CMK (cell line): Measurements from ENCODE around the gene SERPINC1.
"Not testable (repeated sequence)": the region's sequence is repeated elsewhere in the genome, so short reads cannot be mapped to it uniquely, and the experiment has no call there.

Source experiments
- DNase-seq: peaks from one replicate; pipeline ENCODE4 v3.0.0-alpha.2; 2010; ENCODE audit warnings: low read depth

SERPINC1 gene

GRCh38 chr1:173917149-173917548, at the start of gene SERPINC1:
Gene SERPINC1, minus strand, starts transcription at chr1:173917327. Its CDS starts 68 bp downstream, at chr1:173917259.
- no peak for DNase-seq

DNA sequence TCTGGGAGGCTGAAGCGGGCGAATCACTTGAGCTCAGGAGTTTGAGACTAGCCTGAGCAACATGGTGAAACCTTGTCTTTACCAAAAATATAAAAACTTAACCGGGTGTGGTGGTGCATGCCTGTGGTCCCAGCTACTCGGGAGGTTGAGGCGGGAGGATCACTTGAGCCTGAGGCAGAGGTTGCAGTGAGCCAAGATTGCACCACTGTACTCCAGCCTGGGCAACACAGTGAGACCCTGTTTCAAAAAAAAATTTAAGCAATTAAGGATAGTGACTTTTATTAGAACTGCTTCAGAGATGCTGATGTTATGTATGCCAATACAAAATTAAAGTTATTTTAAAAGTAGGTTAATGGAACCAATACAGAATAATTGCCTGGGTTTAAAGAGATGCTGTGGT, 48.8 kb upstream of the SERPINC1 start:
- not testable (repeated sequence) for DNase-seq

- no peak for DNase-seq
These were observed 46.4 kb upstream of the SERPINC1 start for GRCh38 chr1:173963477-173963876.

DNA sequence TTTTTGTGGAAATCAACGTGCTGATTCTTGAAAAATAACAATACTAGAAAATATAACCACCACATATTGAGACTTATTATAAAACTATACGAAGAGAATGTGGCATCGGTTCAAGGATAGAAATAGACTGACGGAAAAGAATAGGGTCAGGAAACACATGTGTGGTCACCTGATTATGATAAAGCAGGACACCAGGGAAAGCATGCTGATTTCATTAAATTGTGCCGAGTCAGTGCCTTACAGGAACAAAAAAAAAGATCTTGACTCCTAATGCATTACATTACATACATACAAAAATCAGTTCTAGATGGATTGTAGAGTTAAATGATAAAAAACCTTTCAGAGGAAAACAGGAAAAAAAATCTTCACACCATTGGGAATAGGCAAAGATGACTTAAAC, 43.5 kb upstream of the SERPINC1 start:
- no peak for DNase-seq

GRCh38 chr1:173954179-173954578, 37.1 kb upstream of the SERPINC1 start:
- no peak for DNase-seq

DNA sequence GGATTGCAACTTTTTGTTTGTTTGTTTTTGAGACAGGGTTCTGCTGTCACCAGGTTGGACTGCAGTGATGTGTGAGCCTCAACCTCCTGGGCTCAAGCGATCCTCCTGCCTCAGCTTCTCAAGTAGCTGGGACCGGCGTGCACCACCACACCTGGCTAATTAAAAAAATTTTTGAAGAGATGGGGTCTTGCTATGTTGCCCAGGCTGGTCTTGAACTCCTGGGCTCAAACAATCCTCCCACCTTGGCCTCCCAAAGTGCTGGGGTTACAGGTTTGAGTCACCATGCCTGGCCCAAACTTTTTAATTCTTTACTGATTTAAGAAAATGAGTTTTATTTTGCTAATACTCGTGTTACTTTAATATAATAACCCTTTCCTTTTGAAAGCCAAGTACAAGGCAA, 31.5 kb upstream of the SERPINC1 start:
- DNase-seq, result no peak

GRCh38 chr1:173946380-173946921, 29.3 kb upstream of the SERPINC1 start:
- DNase-seq, result no peak

GRCh38 chr1:173937062-173937461, 19.9 kb upstream of the SERPINC1 start:
- no peak for DNase-seq

DNA sequence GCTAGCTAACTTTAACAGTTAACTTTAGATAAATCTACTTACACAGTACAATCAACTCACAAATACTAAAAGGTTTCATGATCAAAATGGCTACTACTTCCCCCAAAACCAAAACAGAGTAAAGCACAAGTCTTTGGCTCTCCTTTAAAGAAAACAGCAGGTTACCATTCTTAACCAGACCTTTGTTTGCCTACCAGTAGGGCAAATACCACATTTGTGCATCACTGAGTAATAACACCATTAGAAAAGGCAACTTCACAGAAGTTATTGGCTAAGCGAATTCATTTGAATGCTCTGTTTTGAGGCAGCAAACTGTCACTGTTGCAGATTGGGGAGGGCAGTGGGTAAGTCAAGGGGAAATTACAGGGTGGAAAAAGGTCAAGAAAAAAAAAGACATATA, 17.3 kb upstream of the SERPINC1 start:
- no peak for DNase-seq

GRCh38 chr1:173930541-173930940, 13.4 kb upstream of the SERPINC1 start:
- not testable (repeated sequence) for DNase-seq

GRCh38 chr1:173925306-173926242, 8.4 kb upstream of the SERPINC1 start:
- DNase-seq, result no peak

GRCh38 chr1:173920861-173921260, 3.7 kb upstream of the SERPINC1 start:
- DNase-seq, result no peak

DNA sequence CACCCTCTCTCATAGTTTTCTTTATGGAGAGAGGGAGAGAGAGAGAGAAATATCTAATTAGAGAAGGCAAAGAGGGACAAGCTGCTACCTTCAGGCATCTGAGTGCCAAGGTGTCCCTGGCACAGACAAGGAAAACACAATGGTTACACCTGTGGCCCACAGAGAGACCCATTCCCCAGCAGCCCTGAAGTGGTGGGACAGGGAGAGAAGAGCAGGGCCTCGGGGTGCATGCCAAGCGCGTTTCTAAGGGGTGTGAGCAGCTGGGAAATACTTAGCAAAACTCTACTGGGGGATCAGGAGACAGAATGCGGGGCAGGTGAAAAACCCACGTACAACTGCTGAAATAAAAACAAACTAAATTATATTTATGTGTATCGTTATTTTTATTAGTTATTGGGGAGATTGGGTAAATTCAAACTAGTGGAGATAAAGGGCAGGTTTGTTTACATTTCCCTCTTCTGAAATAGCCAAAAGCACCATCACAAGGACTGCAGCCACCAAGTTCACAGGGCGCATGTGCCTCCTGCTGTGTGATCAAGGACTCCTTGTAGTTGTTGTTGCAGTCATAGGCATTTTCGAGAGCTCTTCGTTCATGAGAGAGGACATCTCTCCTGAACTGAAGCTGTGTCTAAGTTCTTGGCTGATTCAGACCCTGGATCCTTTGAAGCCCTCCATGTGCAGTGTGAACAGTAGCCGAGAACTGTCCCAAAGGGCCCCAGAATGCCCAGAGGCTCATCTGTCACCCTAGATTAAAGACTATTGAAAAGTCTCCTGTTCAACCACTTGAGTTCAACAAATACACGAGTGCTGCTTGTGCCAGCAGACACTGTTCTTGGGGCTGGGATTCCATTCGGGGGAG, 737 bp upstream of the SERPINC1 start:
- no peak for DNase-seq

DNA sequence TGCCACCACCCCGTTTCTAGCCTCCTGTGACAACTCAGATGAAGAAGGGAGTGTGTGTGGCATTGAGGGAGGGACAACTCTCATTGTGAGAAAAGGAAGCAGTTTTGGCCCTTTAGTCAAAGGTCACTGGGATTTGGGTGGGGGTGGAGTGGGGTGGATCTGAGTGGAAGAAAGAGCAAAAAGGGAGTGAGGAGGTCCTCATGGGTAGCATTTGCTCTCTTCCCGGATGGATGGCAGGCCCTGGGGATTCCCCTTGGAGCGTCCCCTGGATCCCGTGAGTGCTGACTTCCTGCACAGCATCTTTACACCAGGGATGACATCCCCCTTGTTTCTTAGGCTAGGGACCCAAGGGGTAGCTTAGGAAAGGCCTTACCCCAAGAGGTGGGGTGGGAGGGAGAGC, 460 bp downstream of the SERPINC1 start:
- no peak for DNase-seq

GRCh38 chr1:173915596-173915995, 1.5 kb downstream of the SERPINC1 start:
- no peak for DNase-seq

DNA sequence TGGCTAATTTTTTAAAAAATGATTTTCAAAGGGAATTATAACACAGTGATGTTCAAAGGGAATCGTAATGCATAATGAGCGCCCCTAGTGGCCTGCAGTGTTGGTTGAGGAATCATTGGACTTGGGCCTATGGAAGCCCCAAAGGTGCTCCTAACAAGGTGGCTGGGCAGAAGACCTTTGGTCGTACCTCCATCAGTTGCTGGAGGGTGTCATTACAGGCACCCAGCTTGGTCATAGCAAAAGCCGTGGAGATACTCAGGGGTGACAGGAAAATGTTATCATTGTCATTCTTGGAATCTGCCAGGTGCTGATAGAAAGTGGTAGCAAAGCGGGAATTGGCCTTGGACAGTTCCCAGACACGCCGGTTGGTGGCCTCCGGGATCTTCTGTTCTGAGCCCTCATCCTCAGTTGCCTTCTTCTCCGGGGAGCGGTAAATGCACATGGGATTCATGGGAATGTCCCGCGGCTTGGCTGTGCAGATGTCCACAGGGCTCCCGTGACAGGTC, 2.7 kb downstream of the SERPINC1 start:
- peak; percentile 33 for DNase-seq

DNA sequence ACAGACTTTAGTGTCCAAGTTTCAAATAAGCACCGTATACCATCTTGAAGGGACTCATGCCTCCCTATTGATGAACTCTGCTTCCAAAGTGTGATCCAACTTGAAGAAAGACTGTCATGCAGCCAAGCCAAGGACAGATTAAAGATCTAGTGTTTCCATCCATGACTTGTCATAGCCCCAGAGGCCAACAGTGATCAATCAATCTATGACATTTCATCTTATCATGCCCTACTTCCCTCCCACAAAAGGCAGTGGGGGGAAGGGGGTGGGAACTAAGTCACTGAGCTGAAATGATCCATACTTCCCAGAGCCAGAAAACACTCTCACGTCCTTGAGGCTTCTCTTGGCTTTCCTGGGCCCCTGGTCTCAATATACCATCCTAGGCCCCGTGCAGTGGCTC, 4.0 kb downstream of the SERPINC1 start:
- DNase-seq, result no peak

GRCh38 chr1:173903827-173904531, 13.1 kb downstream of the SERPINC1 start:
- no peak for DNase-seq

GRCh38 chr1:173900992-173901391, 16.1 kb downstream of the SERPINC1 start:
- DNase-seq, result no peak

DNA sequence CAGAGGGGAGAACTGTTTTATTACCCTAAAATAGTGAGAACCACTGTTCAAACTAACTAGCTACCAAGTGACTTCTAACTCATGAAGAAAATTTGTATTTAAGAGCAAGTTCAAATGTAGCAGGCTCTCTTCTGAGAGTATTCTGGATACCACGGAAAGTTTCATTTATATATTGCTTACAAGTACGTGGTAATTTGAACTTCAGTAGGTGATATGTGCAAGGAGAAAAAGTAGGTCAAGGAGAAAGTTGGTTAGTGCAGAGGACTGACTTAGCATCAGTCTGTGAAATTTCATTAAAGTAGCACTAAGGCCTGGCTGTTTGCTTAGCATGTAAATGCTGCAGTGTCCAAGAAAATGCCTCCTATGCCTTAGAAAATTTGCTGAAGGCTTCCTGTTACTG, 16.7 kb downstream of the SERPINC1 start:
- DNase-seq, result no peak

DNA sequence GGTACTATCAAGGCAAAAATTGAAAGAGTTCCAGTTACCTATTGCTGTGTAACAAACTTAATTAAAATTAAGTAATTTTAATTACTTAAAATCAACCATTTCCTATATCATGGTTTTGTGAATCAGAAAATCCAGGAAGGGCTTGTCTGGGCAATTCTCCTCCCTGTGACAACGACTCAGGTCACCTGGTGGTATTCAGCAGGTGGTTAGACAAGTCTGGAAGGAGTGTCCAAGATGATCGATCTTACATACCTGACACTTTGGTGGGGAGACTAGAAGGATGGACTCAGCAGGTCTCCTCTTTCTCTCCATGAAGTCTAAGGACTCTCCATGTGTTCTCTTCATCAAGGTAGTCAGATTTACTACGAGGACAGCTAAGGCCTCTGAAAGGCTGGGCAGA, 22.9 kb downstream of the SERPINC1 start:
- no peak for DNase-seq

- no peak for DNase-seq
These were observed 23.5 kb downstream of the SERPINC1 start for GRCh38 chr1:173893611-173894010.
